ENCODE measurements around the gene WLS.

DNA sequence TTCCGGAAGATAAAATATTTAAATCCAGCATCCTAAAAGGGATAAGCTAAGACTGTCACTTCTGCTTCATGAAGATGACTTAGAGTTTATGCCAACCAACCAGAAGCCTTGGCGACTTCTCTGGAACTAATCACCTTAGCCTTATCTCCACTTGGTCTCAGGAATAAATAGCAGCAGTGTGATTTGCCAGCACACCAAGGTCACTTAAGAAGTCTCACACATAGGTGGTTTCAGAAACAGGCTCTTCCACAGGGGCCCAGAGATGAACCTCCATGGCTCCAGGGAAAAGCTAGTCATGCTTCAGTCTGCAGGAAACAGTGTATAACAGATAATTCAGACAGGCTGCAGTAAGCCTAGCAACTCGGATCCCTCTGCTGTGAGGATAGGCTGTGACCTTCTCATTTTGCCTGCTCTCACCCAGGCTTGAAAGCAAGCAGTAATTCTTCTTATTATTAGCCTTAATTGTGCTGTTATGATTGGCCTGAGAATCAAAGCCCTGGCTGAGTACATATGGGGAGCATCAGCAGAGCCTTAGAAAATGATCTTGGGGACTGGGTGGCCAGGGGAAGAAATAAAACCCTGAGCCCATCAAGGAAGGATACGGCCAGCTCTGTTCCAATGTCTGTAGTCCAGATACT is 84.7 kb downstream of the WLS start:
- TF ChIP-seq, protein P1, sequence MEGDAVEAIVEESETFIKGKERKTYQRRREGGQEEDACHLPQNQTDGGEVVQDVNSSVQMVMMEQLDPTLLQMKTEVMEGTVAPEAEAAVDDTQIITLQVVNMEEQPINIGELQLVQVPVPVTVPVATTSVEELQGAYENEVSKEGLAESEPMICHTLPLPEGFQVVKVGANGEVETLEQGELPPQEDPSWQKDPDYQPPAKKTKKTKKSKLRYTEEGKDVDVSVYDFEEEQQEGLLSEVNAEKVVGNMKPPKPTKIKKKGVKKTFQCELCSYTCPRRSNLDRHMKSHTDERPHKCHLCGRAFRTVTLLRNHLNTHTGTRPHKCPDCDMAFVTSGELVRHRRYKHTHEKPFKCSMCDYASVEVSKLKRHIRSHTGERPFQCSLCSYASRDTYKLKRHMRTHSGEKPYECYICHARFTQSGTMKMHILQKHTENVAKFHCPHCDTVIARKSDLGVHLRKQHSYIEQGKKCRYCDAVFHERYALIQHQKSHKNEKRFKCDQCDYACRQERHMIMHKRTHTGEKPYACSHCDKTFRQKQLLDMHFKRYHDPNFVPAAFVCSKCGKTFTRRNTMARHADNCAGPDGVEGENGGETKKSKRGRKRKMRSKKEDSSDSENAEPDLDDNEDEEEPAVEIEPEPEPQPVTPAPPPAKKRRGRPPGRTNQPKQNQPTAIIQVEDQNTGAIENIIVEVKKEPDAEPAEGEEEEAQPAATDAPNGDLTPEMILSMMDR (IDR thresholded peaks at IDR 0.05), result no peak
- no peak for TF ChIP-seq POLR2A (IDR thresholded peaks at IDR 0.05)
- TF ChIP-seq EP300 (IDR thresholded peaks at IDR 0.05), result no peak

Measured in tibial nerve (tissue), 4 donors.